Ovary (tissue), 3 donors: ENCODE results near the gene MAGT1.
"Not testable (repeated sequence)": the region's sequence is repeated elsewhere in the genome, so short reads cannot be mapped to it uniquely, and the experiment has no call there.

Experiments
- EP300 ChIP-seq: sonication (generic); formaldehyde crosslinking; IDR thresholded peaks from one replicate; pipeline ENCODE4 v1.6.1; 2017; ENCODE audit warnings: antibody characterized with exemption
- TF ChIP-seq, protein P1 (sequence below), 3 donors: fragments of 450-650 bp in 2 of 3; fragments of 200-600 bp in 1 of 3; IDR thresholded peaks; one replicate each; pipeline versions ENCODE4 v1.5.1 to v1.8.0; 2016 to 2022; ENCODE audit warnings: antibody characterized with exemption in 3 of 3, mild to moderate bottlenecking in 1 of 3
- donor health status: DM: no; HTN: no; CAD: no.

DNA sequence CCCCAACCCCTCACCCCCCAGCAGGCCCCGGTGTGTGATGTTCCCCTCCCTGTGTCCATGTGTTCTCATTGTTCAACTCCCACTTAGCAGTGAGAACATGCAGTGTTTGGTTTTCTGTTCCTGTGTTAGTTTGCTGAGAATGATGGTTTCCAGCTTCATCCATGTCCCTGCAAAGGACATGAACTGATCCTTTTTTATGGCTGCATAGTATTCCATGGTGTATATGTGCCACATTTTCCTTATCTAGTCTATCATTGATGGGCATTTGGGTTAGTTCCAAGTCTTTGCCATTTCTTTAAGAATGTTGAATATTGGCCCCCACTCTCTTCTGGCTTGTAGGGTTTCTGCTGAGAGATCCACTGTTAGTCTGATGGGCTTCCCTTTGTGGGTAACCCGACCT is 73.2 kb downstream of the MAGT1 start:
- TF ChIP-seq EP300: not testable (repeated sequence)
- TF ChIP-seq, protein P1, sequence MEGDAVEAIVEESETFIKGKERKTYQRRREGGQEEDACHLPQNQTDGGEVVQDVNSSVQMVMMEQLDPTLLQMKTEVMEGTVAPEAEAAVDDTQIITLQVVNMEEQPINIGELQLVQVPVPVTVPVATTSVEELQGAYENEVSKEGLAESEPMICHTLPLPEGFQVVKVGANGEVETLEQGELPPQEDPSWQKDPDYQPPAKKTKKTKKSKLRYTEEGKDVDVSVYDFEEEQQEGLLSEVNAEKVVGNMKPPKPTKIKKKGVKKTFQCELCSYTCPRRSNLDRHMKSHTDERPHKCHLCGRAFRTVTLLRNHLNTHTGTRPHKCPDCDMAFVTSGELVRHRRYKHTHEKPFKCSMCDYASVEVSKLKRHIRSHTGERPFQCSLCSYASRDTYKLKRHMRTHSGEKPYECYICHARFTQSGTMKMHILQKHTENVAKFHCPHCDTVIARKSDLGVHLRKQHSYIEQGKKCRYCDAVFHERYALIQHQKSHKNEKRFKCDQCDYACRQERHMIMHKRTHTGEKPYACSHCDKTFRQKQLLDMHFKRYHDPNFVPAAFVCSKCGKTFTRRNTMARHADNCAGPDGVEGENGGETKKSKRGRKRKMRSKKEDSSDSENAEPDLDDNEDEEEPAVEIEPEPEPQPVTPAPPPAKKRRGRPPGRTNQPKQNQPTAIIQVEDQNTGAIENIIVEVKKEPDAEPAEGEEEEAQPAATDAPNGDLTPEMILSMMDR (IDR thresholded peaks at IDR 0.05): not testable (repeated sequence)
